Right lobe of liver (tissue), 6 donors: ENCODE results near the gene ANKRD33. TPM values are rescaled to one million over a fixed set of nuclear protein-coding genes. Genes with fewer than 3 reads are reported as not detected.

Experiments
- ATAC-seq, 4 donors: fragments of 200-7000 bp; cut with Tn5 transposase; one replicate each; pipeline ENCODE4 v1.9.1; 2020; ENCODE audit warnings: mild to moderate bottlenecking in 4 of 4, moderate library complexity in 4 of 4
- DNase-seq, 3 donors: peaks; one replicate each; pipeline ENCODE4 v3.0.0-alpha.2; 2020
- H3K27ac ChIP-seq, 3 donors: fragments of 200-600 bp; one replicate each; pipeline ENCODE4 v1.8.0; 2022
- H3K27me3 ChIP-seq, 2 donors: fragments of 200-600 bp; one replicate each; pipeline ENCODE4 v1.8.0; 2022
- H3K36me3 ChIP-seq, 4 donors: fragments of 200-600 bp; sonication (generic) in 1 of 4; one replicate each; pipeline versions ENCODE4 v1.5.1 to v1.8.0; 2017 to 2022; ENCODE audit warnings: control low read depth in 1 of 4
- H3K4me1 ChIP-seq, 4 donors: fragments of 200-600 bp; sonication (generic) in 1 of 4; one replicate each; pipeline versions ENCODE4 v1.5.1 to v1.8.0; 2017 to 2022; ENCODE audit warnings: control low read depth in 1 of 4
- H3K4me3 ChIP-seq, 3 donors: fragments of 200-600 bp; one replicate each; pipeline ENCODE4 v1.8.0; 2022
- H3K9me3 ChIP-seq, 4 donors: fragments of 200-600 bp; sonication (generic) in 1 of 4; one replicate each; pipeline versions ENCODE4 v1.5.1 to v1.8.0; 2017 to 2022; ENCODE audit warnings: control low read depth in 1 of 4
- CTCF ChIP-seq, 4 donors: fragments of 200-600 bp in 3 of 4; fragments of 450-650 bp in 1 of 4; IDR thresholded peaks; one replicate each; pipeline versions ENCODE4 v1.5.1 to v1.8.0; 2016 to 2022; ENCODE audit warnings: antibody characterized with exemption in 4 of 4, mild to moderate bottlenecking in 2 of 4
- POLR2A ChIP-seq: fragments of 450-650 bp; IDR thresholded peaks from one replicate; pipeline ENCODE4 v1.6.1; 2017; ENCODE audit warnings: antibody characterized with exemption, mild to moderate bottlenecking
- WGBS: methylation state at CpG from one replicate; pipeline ENCODE4 v1.1.6; 2018; ENCODE audit warnings: low coverage, low lambda C conversion rate; ENCODE audit not compliant: insufficient coverage; ENCODE audit errors: missing lambda C conversion rate; 5-methylcytosine and 5-hydroxymethylcytosine counted together
- intact Hi-C, 2 donors: fragments of 100-400 bp; cut with DNase I; formaldehyde crosslinking; loops; one replicate each; pipeline versions ENCODE4 v1.11.2 to v1.14.1; 2022
- total RNA-seq, 6 experiments: library from RNA; depleted of rRNA in 2 of 6; stranded (reverse); fragments of >200 nt in 2 of 6; fragmentation: NEBNext Ultra II Directional in 3 of 6; extraction: Animal tissue kit (Norgen Biotek cat#: 25700) in 3 of 6; gene quantifications; one replicate each; pipeline versions ENCODE4 v1.1.0 to v1.2.4, GENCODE V29; 2016 to 2023
- donor health status: DM: no; HTN: yes; CAD: no.
- donor health status: DM: no; HTN: no; CAD: no.
- donor health status: DM: no; HTN: no; CAD: no.
- donor health status: DM: no; HTN: yes; CAD: no.
- donor health status: DM: no; HTN: yes; CAD: no.

The ANKRD33 gene
- total RNA-seq, 6 experiments from 2014 or later, result 1.1 to 10.5 (median 2.1) TPM; not detected in 3

DNA sequence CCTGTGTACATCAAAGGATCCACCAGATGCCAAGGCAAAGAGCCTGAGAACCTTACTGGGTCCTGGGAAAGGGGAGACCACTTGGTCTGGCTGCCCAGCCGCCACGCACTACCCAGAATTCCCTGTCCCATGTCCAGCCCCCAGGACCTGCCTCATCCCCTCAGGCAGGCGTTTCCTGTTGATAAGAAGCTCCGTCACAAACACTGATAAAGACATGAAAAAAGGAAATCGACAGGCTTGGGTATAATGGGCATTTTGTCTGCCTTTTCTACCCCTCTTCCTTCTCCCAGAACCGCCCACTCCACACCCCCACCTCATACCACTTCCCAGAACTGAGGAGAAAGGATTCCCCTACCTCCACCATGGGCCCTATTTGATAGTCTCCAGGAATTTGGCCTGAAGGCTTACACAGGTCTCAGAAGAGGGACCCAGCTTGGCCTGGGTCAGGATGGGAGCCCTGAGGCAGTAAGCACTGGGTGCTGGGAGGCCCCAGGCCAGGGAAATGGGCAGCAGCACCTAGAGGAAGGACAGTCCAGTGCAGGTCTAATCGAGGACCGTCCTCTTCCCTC is 38.2 kb downstream of the ANKRD33 start:
- no peaks in the 10 kb centered on the region for H3K36me3 ChIP-seq
- H3K9me3 ChIP-seq, result no peaks in the 10 kb centered on the region
- DNase-seq, result peak in 1 of 3 donors; percentile 52
- intact Hi-C loops, result no loop called here
- WGBS, result 6% methylated on average over 2 of the region's 8 CpGs
- TF ChIP-seq POLR2A (no peak), CTCF (IDR thresholded peaks at IDR 0.05) (no peak)
- no peak overlapping the region for H3K4me3 ChIP-seq
- no peaks in the 10 kb centered on the region for H3K27me3 ChIP-seq
- peak overlapping the region; percentile 6 to 59 (median 34) for H3K27ac ChIP-seq
- peak; percentile 2 to 22 (median 8) for ATAC-seq
- peaks cover 0 to 31% (median 15%) of the 10 kb centered on the region in 4 donors for H3K4me1 ChIP-seq

- Histone ChIP-seq H3K27me3 (no peaks in the 10 kb centered on the region), H3K9me3 (no peaks in the 10 kb centered on the region), H3K4me3 (no peak overlapping the region), H3K36me3 (no peaks in the 10 kb centered on the region), H3K27ac (peak overlapping the region in 2 of 3 donors; percentile 34 to 59), H3K4me1 (peaks cover 0 to 29% (median 14%) of the 10 kb centered on the region in 4 donors)
- DNase-seq (peak in 2 of 3 donors; percentile 58 to 75), ATAC-seq (peak; percentile 41 to 62 (median 55))
- intact Hi-C loops, result no loop called here
- 57% methylated on average over 2 of the region's 2 CpGs for WGBS
- TF ChIP-seq CTCF (IDR thresholded peaks at IDR 0.05) (peak; percentile 66 to 80 (median 76)), POLR2A (no peak)
These were observed 38.8 kb downstream of the ANKRD33 start for GRCh38 chr12:51926718-51927117.

- Histone ChIP-seq H3K27ac (peak overlapping the region in 2 of 3 donors; percentile 39 to 52), H3K9me3 (no peaks in the 10 kb centered on the region), H3K4me1 (peaks cover 0 to 17% (median 8%) of the 10 kb centered on the region in 4 donors), H3K27me3 (no peaks in the 10 kb centered on the region), H3K4me3 (no peak overlapping the region), H3K36me3 (no peaks in the 10 kb centered on the region)
- ATAC-seq (peak; percentile 91 to 95 (median 94)), DNase-seq (no peak)
- WGBS, result 25% methylated on average over 5 of the region's 5 CpGs
- TF ChIP-seq POLR2A (no peak), CTCF (IDR thresholded peaks at IDR 0.05) (no peak)
- intact Hi-C loops, result no loop called here
These were observed 44.5 kb downstream of the ANKRD33 start for GRCh38 chr12:51932218-51933076.

DNA sequence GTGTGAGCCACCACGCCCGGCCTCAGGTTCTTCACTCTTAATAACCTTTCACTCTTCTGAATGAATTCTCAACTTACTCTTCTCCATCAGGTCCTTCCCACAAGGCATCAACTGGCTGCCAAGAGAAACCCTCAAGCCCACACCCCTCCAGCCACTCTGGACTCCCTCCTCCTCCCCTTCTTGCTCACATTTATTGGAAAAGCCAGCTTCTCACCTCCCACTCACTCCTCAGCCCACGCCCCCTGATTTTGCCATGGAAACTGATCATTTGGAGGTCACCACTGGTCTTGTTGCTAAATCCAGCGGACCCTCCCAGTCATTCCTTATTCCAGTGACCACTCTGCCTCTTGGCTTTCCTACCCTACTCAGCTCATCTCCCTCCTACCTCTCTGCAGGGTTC is 46.2 kb downstream of the ANKRD33 start:
- Histone ChIP-seq H3K27ac (no peak overlapping the region), H3K4me1 (peaks cover 0 to 17% (median 8%) of the 10 kb centered on the region in 4 donors), H3K9me3 (no peaks in the 10 kb centered on the region), H3K4me3 (no peak overlapping the region), H3K27me3 (no peaks in the 10 kb centered on the region), H3K36me3 (no peaks in the 10 kb centered on the region)
- ATAC-seq, result no peak
- TF ChIP-seq CTCF (IDR thresholded peaks at IDR 0.05), result no peak
- no peak for TF ChIP-seq POLR2A
- WGBS, result 100% methylated on average over 4 of the region's 4 CpGs
- intact Hi-C loops, result no loop called here
- DNase-seq, result no peak
